ENCODE results near the gene UBE2J2. TPM values are rescaled to one million over a fixed set of nuclear protein-coding genes. Genes with fewer than 3 reads are reported as not detected.
A peak's percentile ranks its signal among the peaks of the same experiment; 100 is the strongest.

UBE2J2 gene
- total RNA-seq, 4 donors from 2014 or later: 33.0 to 58.4 (median 36.2) TPM

DNA sequence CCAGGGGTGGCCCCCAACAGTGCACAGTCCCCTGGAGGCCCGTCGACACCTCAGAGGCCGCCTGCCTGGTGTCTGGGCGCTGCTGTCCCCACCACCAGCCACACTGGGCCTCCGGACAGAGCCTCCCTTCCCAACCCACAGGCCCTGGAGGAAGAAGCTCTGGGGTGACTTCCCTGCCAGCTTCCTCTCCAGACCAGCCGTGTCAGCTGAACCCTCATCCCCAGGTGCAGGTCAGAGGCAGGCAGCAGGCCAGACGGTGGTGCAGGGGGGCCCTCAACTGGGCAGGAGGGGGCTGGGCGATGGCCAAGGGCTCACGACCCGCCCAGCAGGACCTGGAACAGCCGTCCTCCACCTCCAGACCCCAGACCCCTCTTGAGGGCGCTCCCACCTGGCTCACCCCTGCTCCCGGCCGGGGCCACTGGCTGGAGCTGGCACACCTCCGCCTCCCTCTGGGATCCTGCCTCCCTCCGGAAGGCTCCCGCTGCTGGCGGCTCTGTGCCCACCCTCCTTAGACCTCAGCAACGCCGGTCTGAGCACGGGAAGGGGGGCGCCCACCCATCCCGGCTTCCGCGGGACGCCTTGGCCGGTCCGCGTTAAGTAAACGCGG lies 67.8 kb downstream of the UBE2J2 start:
- peaks cover 6 to 18% of the 10 kb centered on the region in 2 donors for H3K4me1 ChIP-seq
- no peak for TF ChIP-seq POLR2A (IDR thresholded peaks at IDR 0.05)
- TF ChIP-seq, protein P1, sequence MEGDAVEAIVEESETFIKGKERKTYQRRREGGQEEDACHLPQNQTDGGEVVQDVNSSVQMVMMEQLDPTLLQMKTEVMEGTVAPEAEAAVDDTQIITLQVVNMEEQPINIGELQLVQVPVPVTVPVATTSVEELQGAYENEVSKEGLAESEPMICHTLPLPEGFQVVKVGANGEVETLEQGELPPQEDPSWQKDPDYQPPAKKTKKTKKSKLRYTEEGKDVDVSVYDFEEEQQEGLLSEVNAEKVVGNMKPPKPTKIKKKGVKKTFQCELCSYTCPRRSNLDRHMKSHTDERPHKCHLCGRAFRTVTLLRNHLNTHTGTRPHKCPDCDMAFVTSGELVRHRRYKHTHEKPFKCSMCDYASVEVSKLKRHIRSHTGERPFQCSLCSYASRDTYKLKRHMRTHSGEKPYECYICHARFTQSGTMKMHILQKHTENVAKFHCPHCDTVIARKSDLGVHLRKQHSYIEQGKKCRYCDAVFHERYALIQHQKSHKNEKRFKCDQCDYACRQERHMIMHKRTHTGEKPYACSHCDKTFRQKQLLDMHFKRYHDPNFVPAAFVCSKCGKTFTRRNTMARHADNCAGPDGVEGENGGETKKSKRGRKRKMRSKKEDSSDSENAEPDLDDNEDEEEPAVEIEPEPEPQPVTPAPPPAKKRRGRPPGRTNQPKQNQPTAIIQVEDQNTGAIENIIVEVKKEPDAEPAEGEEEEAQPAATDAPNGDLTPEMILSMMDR (IDR thresholded peaks at IDR 0.05): no peak
- H3K9me3 ChIP-seq: no peaks in the 10 kb centered on the region
- H3K27ac ChIP-seq: no peak overlapping the region
- H3K36me3 ChIP-seq: no peaks in the 10 kb centered on the region
- intact Hi-C loops (cut with DNase I): no loop called here
- no peaks in the 10 kb centered on the region for H3K27me3 ChIP-seq
- 40 to 49% methylated on average over 1 to 5 of the region's 31 CpGs for WGBS, 2 donors
- peak overlapping the region in 1 of 3 donors; percentile 11 for H3K4me3 ChIP-seq (replicated peaks in 1 of 3)
- no peak for DNase-seq

GRCh38 chr1:1204998-1205768 lies 68.5 kb downstream of the UBE2J2 start:
- no peak for DNase-seq
- peaks cover 6 to 20% of the 10 kb centered on the region in 2 donors for H3K4me1 ChIP-seq
- H3K27ac ChIP-seq: no peak overlapping the region
- no peaks in the 10 kb centered on the region for H3K9me3 ChIP-seq
- 80 to 100% methylated on average over 2 to 10 of the region's 19 CpGs for WGBS, 2 donors
- no peak for TF ChIP-seq POLR2A (IDR thresholded peaks at IDR 0.05)
- TF ChIP-seq, protein P1 (IDR thresholded peaks at IDR 0.05): no peak
- H3K27me3 ChIP-seq: no peaks in the 10 kb centered on the region
- intact Hi-C loops (cut with DNase I): no loop called here
- no peak overlapping the region for H3K4me3 ChIP-seq (replicated peaks in 1 of 3)
- no peaks in the 10 kb centered on the region for H3K36me3 ChIP-seq

GRCh38 chr1:1204425-1204920 lies 69.2 kb downstream of the UBE2J2 start:
- H3K9me3 ChIP-seq: no peaks in the 10 kb centered on the region
- no peak for DNase-seq
- 84 to 91% methylated on average over 6 to 8 of the region's 8 CpGs for WGBS, 2 donors
- no peak overlapping the region for H3K27ac ChIP-seq
- intact Hi-C loops (cut with DNase I): no loop called here
- no peaks in the 10 kb centered on the region for H3K27me3 ChIP-seq
- no peak overlapping the region for H3K4me3 ChIP-seq (replicated peaks in 1 of 3)
- TF ChIP-seq, protein P1 (IDR thresholded peaks at IDR 0.05): no peak
- no peak for TF ChIP-seq POLR2A (IDR thresholded peaks at IDR 0.05)
- no peaks in the 10 kb centered on the region for H3K36me3 ChIP-seq
- peaks cover 6 to 20% of the 10 kb centered on the region in 2 donors for H3K4me1 ChIP-seq

Small RNAs within 50 kb of the gene (microRNA-seq; reads per million reads assigned to microRNA genes)
- gene MIR6726 (not detected), gene MIR6727 (not detected)

Small RNAs within 50 kb of the gene (small RNA-seq; reads per million reads assigned to genes)
- gene MIR6726: not detected

Other genes with a start within 250 kb of the UBE2J2 start
- not detected for gene RNF223, start 199.5 kb downstream of the UBE2J2 start, total RNA-seq
- gene C1orf159, start 157.8 kb downstream of the UBE2J2 start, total RNA-seq: 10 to 100 TPM; 10.3 to 27.6 (median 19.6) TPM
- under 1 TPM in 2 of 4 donors, not detected in 2; 0.13 to 0.29 TPM for gene TTLL10, start 100.0 kb downstream of the UBE2J2 start, total RNA-seq
- under 1 TPM in 2 of 4 donors, not detected in 2; 0.49 to 0.67 TPM for gene TNFRSF18, start 67.3 kb downstream of the UBE2J2 start, total RNA-seq
- 1 to 10 TPM; 1.5 to 4.5 (median 3.2) TPM for gene TNFRSF4, start 59.7 kb downstream of the UBE2J2 start, total RNA-seq
- 100 to 1,000 TPM; 109 to 144 (median 138) TPM for gene SDF4, start 41.9 kb downstream of the UBE2J2 start, total RNA-seq
- gene B3GALT6, start 41.6 kb downstream of the UBE2J2 start, total RNA-seq: 10 to 100 TPM; 18.0 to 32.2 (median 25.5) TPM
- gene C1QTNF12, start 27.1 kb downstream of the UBE2J2 start, total RNA-seq: under 1 TPM in 1 of 4 donors, not detected in 3; 0.83 TPM
- gene SCNN1D, start 6.6 kb upstream of the UBE2J2 start, total RNA-seq: 1 to 10 TPM in 3 of 4 donors, under 1 TPM in 1; 0.73 to 3.2 (median 1.6) TPM
- gene ACAP3, start 34.1 kb upstream of the UBE2J2 start, total RNA-seq: 10 to 100 TPM; 31.6 to 51.2 (median 42.1) TPM
- 10 to 100 TPM; 24.0 to 41.4 (median 28.0) TPM for gene PUSL1, start 34.7 kb upstream of the UBE2J2 start, total RNA-seq
- 100 to 1,000 TPM in 2 of 4 donors, 10 to 100 TPM in 2; 68.9 to 116 (median 94.7) TPM for gene INTS11, start 50.8 kb upstream of the UBE2J2 start, total RNA-seq
- 10 to 100 TPM; 16.7 to 37.3 (median 24.3) TPM for gene CPTP, start 50.9 kb upstream of the UBE2J2 start, total RNA-seq
- 1 to 10 TPM in 2 of 4 donors, under 1 TPM in 2; 0.11 to 1.4 (median 0.68) TPM for gene TAS1R3, start 57.4 kb upstream of the UBE2J2 start, total RNA-seq
- gene DVL1, start 75.6 kb upstream of the UBE2J2 start, total RNA-seq: 10 to 100 TPM; 46.6 to 79.4 (median 61.7) TPM
- gene MXRA8, start 84.7 kb upstream of the UBE2J2 start, total RNA-seq: 100 to 1,000 TPM in 3 of 4 donors, 10 to 100 TPM in 1; 57.1 to 143 (median 106) TPM
- 100 to 1,000 TPM in 2 of 4 donors, 10 to 100 TPM in 2; 73.8 to 198 (median 105) TPM for gene AURKAIP1, start 101.4 kb upstream of the UBE2J2 start, total RNA-seq
- gene CCNL2, start 125.5 kb upstream of the UBE2J2 start, total RNA-seq: 100 to 1,000 TPM; 167 to 307 (median 215) TPM
- gene MRPL20, start 133.4 kb upstream of the UBE2J2 start, total RNA-seq: 100 to 1,000 TPM; 123 to 199 (median 160) TPM
- 1 to 10 TPM; 2.0 to 3.2 (median 2.4) TPM for gene ANKRD65, start 147.4 kb upstream of the UBE2J2 start, total RNA-seq
- gene VWA1, start 161.8 kb upstream of the UBE2J2 start, total RNA-seq: 10 to 100 TPM; 11.4 to 52.0 (median 30.3) TPM
- gene ATAD3C, start 175.8 kb upstream of the UBE2J2 start, total RNA-seq: 10 to 100 TPM in 2 of 4 donors, 1 to 10 TPM in 2; 4.9 to 29.9 (median 15.1) TPM
- gene ATAD3B, start 197.9 kb upstream of the UBE2J2 start, total RNA-seq: 10 to 100 TPM; 13.8 to 29.1 (median 15.0) TPM
- 10 to 100 TPM; 21.6 to 34.2 (median 28.5) TPM for gene ATAD3A, start 238.3 kb upstream of the UBE2J2 start, total RNA-seq